Left ventricle myocardium inferior (tissue), 1 donor: ENCODE data around the gene RNF214. TPM values are rescaled to one million over a fixed set of nuclear protein-coding genes. Genes with fewer than 3 reads are reported as not detected.

Source experiments
- DNase-seq: peaks from one replicate; pipeline ENCODE4 v3.0.0-alpha.2; 2020
- H3K27ac ChIP-seq: fragments of 200-600 bp; replicated peaks from 2 replicates; pipeline ENCODE4 v1.8.0; 2021
- H3K27me3 ChIP-seq: fragments of 200-600 bp; 2 replicates; pipeline ENCODE4 v1.8.0; 2021; ENCODE audit warnings: low read depth
- H3K36me3 ChIP-seq: fragments of 200-600 bp; 2 replicates; pipeline ENCODE4 v1.8.0; 2021
- H3K4me1 ChIP-seq: fragments of 200-600 bp; 2 replicates; pipeline ENCODE4 v1.8.0; 2021
- H3K4me3 ChIP-seq: fragments of 200-600 bp; 2 replicates; pipeline ENCODE4 v1.8.0; 2021; ENCODE audit warnings: mild to moderate bottlenecking, moderate library complexity
- H3K9me3 ChIP-seq: fragments of 200-600 bp; replicated peaks from 2 replicates; pipeline ENCODE4 v1.8.0; 2021
- CTCF ChIP-seq: fragments of 200-600 bp; IDR thresholded peaks from 2 replicates; pipeline ENCODE4 v1.8.0; 2021; ENCODE audit warnings: antibody characterized with exemption, mild to moderate bottlenecking, borderline replicate concordance
- intact Hi-C: fragments of 100-400 bp; cut with micrococcal nuclease; formaldehyde crosslinking; loops from one replicate; pipeline ENCODE4 v1.11.0; 2022
- total RNA-seq: library from RNA; stranded (reverse); fragmentation: NEBNext Ultra II Directional; extraction: Animal tissue kit (Norgen Biotek cat#: 25700); gene quantifications from one replicate; pipeline ENCODE4 v1.2.1, GENCODE V29; 2021
- donor health status: DM: no; HTN: yes; CAD: no; lungs with severe emphysema.

RNF214 gene
- total RNA-seq, 1 donor from 2014 or later, result 21.1 TPM

GRCh38 chr11:117187007-117187406, 45.5 kb upstream of the RNF214 start:
- no peak for DNase-seq
- TF ChIP-seq CTCF, result no peak
- Histone ChIP-seq H3K27me3 (no peaks in the 10 kb centered on the region), H3K4me3 (no peak overlapping the region), H3K36me3 (peaks cover 88% of the 10 kb centered on the region), H3K4me1 (no peaks in the 10 kb centered on the region), H3K9me3 (no peaks in the 10 kb centered on the region), H3K27ac (no peak overlapping the region)
- intact Hi-C loops, result no loop called here

- no peak for DNase-seq
- intact Hi-C loops, result no loop called here
- peaks cover 88% of the 10 kb centered on the region for H3K36me3 ChIP-seq
- no peaks in the 10 kb centered on the region for H3K27me3 ChIP-seq
- no peak overlapping the region for H3K27ac ChIP-seq
- H3K9me3 ChIP-seq, result no peaks in the 10 kb centered on the region
- H3K4me1 ChIP-seq, result no peaks in the 10 kb centered on the region
- TF ChIP-seq CTCF, result no peak
- H3K4me3 ChIP-seq, result no peak overlapping the region
Observed at GRCh38 chr11:117187428-117187798, 45.1 kb upstream of the RNF214 start.

GRCh38 chr11:117187799-117188481, 44.5 kb upstream of the RNF214 start:
- no peak for DNase-seq
- Histone ChIP-seq H3K4me3 (no peak overlapping the region), H3K27ac (no peak overlapping the region), H3K9me3 (no peaks in the 10 kb centered on the region), H3K27me3 (no peaks in the 10 kb centered on the region), H3K36me3 (peaks cover 88% of the 10 kb centered on the region), H3K4me1 (no peaks in the 10 kb centered on the region)
- TF ChIP-seq CTCF, result no peak
- intact Hi-C loops, result no loop called here

- H3K36me3 ChIP-seq, result peaks cover 88% of the 10 kb centered on the region
- no peak for DNase-seq
- no peak overlapping the region for H3K4me3 ChIP-seq
- no peak for TF ChIP-seq CTCF
- no peaks in the 10 kb centered on the region for H3K27me3 ChIP-seq
- H3K9me3 ChIP-seq, result no peaks in the 10 kb centered on the region
- no peaks in the 10 kb centered on the region for H3K4me1 ChIP-seq
- peak overlapping the region; percentile 23 for H3K27ac ChIP-seq
- intact Hi-C loops, result no loop called here
Observed at GRCh38 chr11:117188620-117189081, 43.8 kb upstream of the RNF214 start.

GRCh38 chr11:117189191-117189940, 43.1 kb upstream of the RNF214 start:
- Histone ChIP-seq H3K4me1 (no peaks in the 10 kb centered on the region), H3K9me3 (no peaks in the 10 kb centered on the region), H3K27me3 (no peaks in the 10 kb centered on the region), H3K4me3 (no peak overlapping the region), H3K27ac (peak overlapping the region; percentile 23), H3K36me3 (peaks cover 88% of the 10 kb centered on the region)
- no peak for DNase-seq
- TF ChIP-seq CTCF, result no peak
- intact Hi-C loops, result no loop called here
